Activated gamma-delta T cell treated with Interleukin-2 at 50 U/mL for 16 hours (primary cell): Measurements from ENCODE around the gene ZNF184.

Source experiments
- DNase-seq: peaks from one replicate; pipeline ENCODE4 v3.0.0-alpha.2; 2020

Gene ZNF184

GRCh38 chr6:27472617-27473400 is at the start of gene ZNF184:
TSS of gene ZNF184 (minus strand) at chr6:27473105. CDS start at chr6:27472294, 811 bp downstream.
- peak; percentile 79 for DNase-seq

- DNase-seq: peak; percentile 44
These were observed 46.2 kb upstream of the ZNF184 start for GRCh38 chr6:27518881-27519795.

GRCh38 chr6:27517928-27518787 is 45.3 kb upstream of the ZNF184 start:
- DNase-seq: no peak

- no peak for DNase-seq
These were observed 44.3 kb upstream of the ZNF184 start for GRCh38 chr6:27517238-27517637.

- no peak for DNase-seq
These were observed 42.1 kb upstream of the ZNF184 start for GRCh38 chr6:27514906-27515495.

GRCh38 chr6:27512525-27512924 is 39.6 kb upstream of the ZNF184 start:
- DNase-seq: no peak

- DNase-seq: no peak
These were observed 34.4 kb upstream of the ZNF184 start for GRCh38 chr6:27507041-27507956.

GRCh38 chr6:27505209-27506027 is 32.5 kb upstream of the ZNF184 start:
- DNase-seq: peak; percentile 18

GRCh38 chr6:27503436-27504030 is 30.6 kb upstream of the ZNF184 start:
- peak; percentile 74 for DNase-seq

GRCh38 chr6:27502508-27503435 is 29.9 kb upstream of the ZNF184 start:
- DNase-seq: peak; percentile 54

GRCh38 chr6:27501187-27501586 is 28.3 kb upstream of the ZNF184 start:
- no peak for DNase-seq

- no peak for DNase-seq
These were observed 27.3 kb upstream of the ZNF184 start for GRCh38 chr6:27500177-27500576.

GRCh38 chr6:27495386-27496135 is 22.7 kb upstream of the ZNF184 start:
- DNase-seq: no peak

GRCh38 chr6:27494987-27495385 is 22.1 kb upstream of the ZNF184 start:
- no peak for DNase-seq

GRCh38 chr6:27494103-27494502 is 21.2 kb upstream of the ZNF184 start:
- DNase-seq: no peak

- no peak for DNase-seq
These were observed 19.8 kb upstream of the ZNF184 start for GRCh38 chr6:27492631-27493190.

GRCh38 chr6:27479319-27480182 is 6.6 kb upstream of the ZNF184 start:
- peak; percentile 88 for DNase-seq
